SK-N-SH treated with all-trans-retinoic acid at 6 μM for 48 hours (cell line): ENCODE data around the gene TPPP.

Experiments used
- ATAC-seq: fragments of 200-7000 bp; cut with Tn5 transposase; 3 replicates; pipeline ENCODE4 v1.9.1; 2020; ENCODE audit warnings: mild to moderate bottlenecking, moderate library complexity
- BACH2 ChIP-seq: fragments of 250-450 bp; sonication (Bioruptor Pico); IDR thresholded peaks from 2 replicates; pipeline ENCODE4 v1.9.0; 2021; ENCODE audit warnings: mild to moderate bottlenecking, borderline replicate concordance
- CREB5 ChIP-seq: fragments of 250-450 bp; sonication (Bioruptor Pico); IDR thresholded peaks from 2 replicates; pipeline ENCODE4 v1.5.1; 2020; ENCODE audit warnings: low read depth, mild to moderate bottlenecking, moderate library complexity
- CSDC2 ChIP-seq: fragments of 250-450 bp; sonication (Bioruptor Pico); IDR thresholded peaks from 2 replicates; pipeline ENCODE4 v1.5.0; 2020; ENCODE audit warnings: mild to moderate bottlenecking, moderate library complexity
- ESRRG ChIP-seq: fragments of 250-450 bp; sonication (Bioruptor Pico); IDR thresholded peaks from 2 replicates; pipeline ENCODE4 v1.6.1; 2021; ENCODE audit warnings: mild to moderate bottlenecking
- GLIS3 ChIP-seq: fragments of 250-450 bp; sonication (Bioruptor Pico); IDR thresholded peaks from 2 replicates; pipeline ENCODE4 v1.5.0; 2020; ENCODE audit warnings: mild to moderate bottlenecking, moderate library complexity
- ISL1 ChIP-seq: fragments of 250-450 bp; sonication (Bioruptor Pico); IDR thresholded peaks from 2 replicates; pipeline ENCODE4 v2.1.2; 2022; ENCODE audit warnings: mild to moderate bottlenecking, moderate library complexity
- OSR1 ChIP-seq: fragments of 250-450 bp; sonication (Bioruptor Pico); IDR thresholded peaks from 2 replicates; pipeline ENCODE4 v1.8.0; 2022; ENCODE audit warnings: moderate library complexity, mild to moderate bottlenecking, inconsistent platforms
- PPARA ChIP-seq: fragments of 250-450 bp; sonication (Bioruptor Pico); IDR thresholded peaks from 2 replicates; pipeline ENCODE4 v1.5.0; 2020; ENCODE audit warnings: mild to moderate bottlenecking, borderline replicate concordance
- RARB ChIP-seq: fragments of 250-450 bp; sonication (Bioruptor Pico); IDR thresholded peaks from 2 replicates; pipeline ENCODE4 v1.8.0; 2021; ENCODE audit warnings: mild to moderate bottlenecking, moderate library complexity
- SNAI2 ChIP-seq: fragments of 250-450 bp; sonication (Bioruptor Pico); IDR thresholded peaks from 2 replicates; pipeline ENCODE4 v1.5.0; 2020; ENCODE audit warnings: mild to moderate bottlenecking, moderate library complexity
- TCF4 ChIP-seq: fragments of 250-450 bp; sonication (Bioruptor Pico); IDR thresholded peaks from 2 replicates; pipeline ENCODE4 v1.8.0; 2021; ENCODE audit warnings: mild to moderate bottlenecking, moderate library complexity, borderline replicate concordance
- TOX ChIP-seq: fragments of 250-450 bp; sonication (Bioruptor Pico); IDR thresholded peaks from 2 replicates; pipeline ENCODE4 v1.8.0; 2021; ENCODE audit warnings: mild to moderate bottlenecking, moderate library complexity, borderline replicate concordance
- ZC3H10 ChIP-seq: fragments of 250-450 bp; sonication (Bioruptor Pico); IDR thresholded peaks from 2 replicates; pipeline ENCODE4 v1.5.1; 2021; ENCODE audit warnings: mild to moderate bottlenecking, moderate library complexity
- ZFP3 ChIP-seq: fragments of 250-450 bp; sonication (Bioruptor Pico); IDR thresholded peaks from 2 replicates; pipeline ENCODE4 v1.5.0; 2020; ENCODE audit warnings: mild to moderate bottlenecking, moderate library complexity
- ZFP30 ChIP-seq: fragments of 450-650 bp; formaldehyde crosslinking; IDR thresholded peaks from 2 replicates; pipeline ENCODE4 v1.5.0; 2022; ENCODE audit warnings: mild to moderate bottlenecking, moderate library complexity
- ZNF565 ChIP-seq: fragments of 450-650 bp; formaldehyde crosslinking; conservative IDR thresholded peaks from 2 replicates; pipeline ENCODE4 v1.5.0; 2020; ENCODE audit warnings: low read depth, mild to moderate bottlenecking, moderate library complexity
- ZNF70 ChIP-seq: fragments of 450-650 bp; formaldehyde crosslinking; IDR thresholded peaks from 2 replicates; pipeline ENCODE4 v1.5.0; 2020; ENCODE audit warnings: mild to moderate bottlenecking, moderate library complexity
- ZNF8 ChIP-seq: fragments of 450-650 bp; formaldehyde crosslinking; IDR thresholded peaks from 2 replicates; pipeline ENCODE4 v1.5.0; 2020; ENCODE audit warnings: mild to moderate bottlenecking, moderate library complexity
- TF ChIP-seq, protein P1 (sequence below): fragments of 250-450 bp; sonication (Bioruptor Pico); IDR thresholded peaks from 2 replicates; pipeline ENCODE4 v1.5.0; 2020; ENCODE audit warnings: mild to moderate bottlenecking, moderate library complexity
- TF ChIP-seq, protein P2 (sequence below): fragments of 250-450 bp; sonication (Bioruptor Pico); IDR thresholded peaks from 2 replicates; pipeline ENCODE4 v1.5.1; 2021; ENCODE audit warnings: mild to moderate bottlenecking, moderate library complexity
- TF ChIP-seq, protein P3 (sequence below): fragments of 250-450 bp; sonication (Bioruptor Pico); IDR thresholded peaks from 2 replicates; pipeline ENCODE4 v1.8.0; 2021; ENCODE audit warnings: low read depth, mild to moderate bottlenecking, moderate library complexity, borderline replicate concordance
- TF ChIP-seq, protein P4 (sequence below): fragments of 250-450 bp; sonication (Bioruptor Pico); IDR thresholded peaks from 2 replicates; pipeline ENCODE4 v1.8.0; 2020; ENCODE audit warnings: mild to moderate bottlenecking, moderate library complexity, borderline replicate concordance

Gene TPPP

GRCh38 chr5:623531-623930 is 69.6 kb downstream of the TPPP start:
- ATAC-seq = no peak
- TF ChIP-seq ZFP3 (CRISPR knock-in tag) = no peak
- TF ChIP-seq GLIS3 (CRISPR knock-in tag) = no peak
- TF ChIP-seq BACH2 (CRISPR knock-in tag) = no peak
- no peak for TF ChIP-seq RARB (CRISPR knock-in tag)
- no peak for TF ChIP-seq ESRRG (CRISPR knock-in tag)
- TF ChIP-seq, protein P1, sequence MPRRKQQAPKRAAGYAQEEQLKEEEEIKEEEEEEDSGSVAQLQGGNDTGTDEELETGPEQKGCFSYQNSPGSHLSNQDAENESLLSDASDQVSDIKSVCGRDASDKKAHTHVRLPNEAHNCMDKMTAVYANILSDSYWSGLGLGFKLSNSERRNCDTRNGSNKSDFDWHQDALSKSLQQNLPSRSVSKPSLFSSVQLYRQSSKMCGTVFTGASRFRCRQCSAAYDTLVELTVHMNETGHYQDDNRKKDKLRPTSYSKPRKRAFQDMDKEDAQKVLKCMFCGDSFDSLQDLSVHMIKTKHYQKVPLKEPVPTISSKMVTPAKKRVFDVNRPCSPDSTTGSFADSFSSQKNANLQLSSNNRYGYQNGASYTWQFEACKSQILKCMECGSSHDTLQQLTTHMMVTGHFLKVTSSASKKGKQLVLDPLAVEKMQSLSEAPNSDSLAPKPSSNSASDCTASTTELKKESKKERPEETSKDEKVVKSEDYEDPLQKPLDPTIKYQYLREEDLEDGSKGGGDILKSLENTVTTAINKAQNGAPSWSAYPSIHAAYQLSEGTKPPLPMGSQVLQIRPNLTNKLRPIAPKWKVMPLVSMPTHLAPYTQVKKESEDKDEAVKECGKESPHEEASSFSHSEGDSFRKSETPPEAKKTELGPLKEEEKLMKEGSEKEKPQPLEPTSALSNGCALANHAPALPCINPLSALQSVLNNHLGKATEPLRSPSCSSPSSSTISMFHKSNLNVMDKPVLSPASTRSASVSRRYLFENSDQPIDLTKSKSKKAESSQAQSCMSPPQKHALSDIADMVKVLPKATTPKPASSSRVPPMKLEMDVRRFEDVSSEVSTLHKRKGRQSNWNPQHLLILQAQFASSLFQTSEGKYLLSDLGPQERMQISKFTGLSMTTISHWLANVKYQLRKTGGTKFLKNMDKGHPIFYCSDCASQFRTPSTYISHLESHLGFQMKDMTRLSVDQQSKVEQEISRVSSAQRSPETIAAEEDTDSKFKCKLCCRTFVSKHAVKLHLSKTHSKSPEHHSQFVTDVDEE = no peak
- no peak for TF ChIP-seq CREB5 (CRISPR knock-in tag)
- no peak for TF ChIP-seq ISL1
- TF ChIP-seq, protein P2, sequence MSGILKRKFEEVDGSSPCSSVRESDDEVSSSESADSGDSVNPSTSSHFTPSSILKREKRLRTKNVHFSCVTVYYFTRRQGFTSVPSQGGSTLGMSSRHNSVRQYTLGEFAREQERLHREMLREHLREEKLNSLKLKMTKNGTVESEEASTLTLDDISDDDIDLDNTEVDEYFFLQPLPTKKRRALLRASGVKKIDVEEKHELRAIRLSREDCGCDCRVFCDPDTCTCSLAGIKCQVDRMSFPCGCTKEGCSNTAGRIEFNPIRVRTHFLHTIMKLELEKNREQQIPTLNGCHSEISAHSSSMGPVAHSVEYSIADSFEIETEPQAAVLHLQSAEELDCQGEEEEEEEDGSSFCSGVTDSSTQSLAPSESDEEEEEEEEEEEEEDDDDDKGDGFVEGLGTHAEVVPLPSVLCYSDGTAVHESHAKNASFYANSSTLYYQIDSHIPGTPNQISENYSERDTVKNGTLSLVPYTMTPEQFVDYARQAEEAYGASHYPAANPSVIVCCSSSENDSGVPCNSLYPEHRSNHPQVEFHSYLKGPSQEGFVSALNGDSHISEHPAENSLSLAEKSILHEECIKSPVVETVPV (CRISPR knock-in tag) = no peak
- no peak for TF ChIP-seq ZC3H10 (CRISPR knock-in tag)
- TF ChIP-seq TCF4 (CRISPR knock-in tag) = no peak
- no peak for TF ChIP-seq ZNF565 (CRISPR knock-in tag)
- TF ChIP-seq, protein P3, sequence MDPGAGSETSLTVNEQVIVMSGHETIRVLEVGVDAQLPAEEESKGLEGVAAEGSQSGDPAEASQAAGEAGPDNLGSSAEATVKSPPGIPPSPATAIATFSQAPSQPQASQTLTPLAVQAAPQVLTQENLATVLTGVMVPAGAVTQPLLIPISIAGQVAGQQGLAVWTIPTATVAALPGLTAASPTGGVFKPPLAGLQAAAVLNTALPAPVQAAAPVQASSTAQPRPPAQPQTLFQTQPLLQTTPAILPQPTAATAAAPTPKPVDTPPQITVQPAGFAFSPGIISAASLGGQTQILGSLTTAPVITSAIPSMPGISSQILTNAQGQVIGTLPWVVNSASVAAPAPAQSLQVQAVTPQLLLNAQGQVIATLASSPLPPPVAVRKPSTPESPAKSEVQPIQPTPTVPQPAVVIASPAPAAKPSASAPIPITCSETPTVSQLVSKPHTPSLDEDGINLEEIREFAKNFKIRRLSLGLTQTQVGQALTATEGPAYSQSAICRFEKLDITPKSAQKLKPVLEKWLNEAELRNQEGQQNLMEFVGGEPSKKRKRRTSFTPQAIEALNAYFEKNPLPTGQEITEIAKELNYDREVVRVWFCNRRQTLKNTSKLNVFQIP (CRISPR knock-in tag) = no peak
- no peak for TF ChIP-seq OSR1
- TF ChIP-seq SNAI2 (CRISPR knock-in tag) = no peak
- no peak for TF ChIP-seq PPARA (CRISPR knock-in tag)
- no peak for TF ChIP-seq ZFP30
- TF ChIP-seq, protein P4, sequence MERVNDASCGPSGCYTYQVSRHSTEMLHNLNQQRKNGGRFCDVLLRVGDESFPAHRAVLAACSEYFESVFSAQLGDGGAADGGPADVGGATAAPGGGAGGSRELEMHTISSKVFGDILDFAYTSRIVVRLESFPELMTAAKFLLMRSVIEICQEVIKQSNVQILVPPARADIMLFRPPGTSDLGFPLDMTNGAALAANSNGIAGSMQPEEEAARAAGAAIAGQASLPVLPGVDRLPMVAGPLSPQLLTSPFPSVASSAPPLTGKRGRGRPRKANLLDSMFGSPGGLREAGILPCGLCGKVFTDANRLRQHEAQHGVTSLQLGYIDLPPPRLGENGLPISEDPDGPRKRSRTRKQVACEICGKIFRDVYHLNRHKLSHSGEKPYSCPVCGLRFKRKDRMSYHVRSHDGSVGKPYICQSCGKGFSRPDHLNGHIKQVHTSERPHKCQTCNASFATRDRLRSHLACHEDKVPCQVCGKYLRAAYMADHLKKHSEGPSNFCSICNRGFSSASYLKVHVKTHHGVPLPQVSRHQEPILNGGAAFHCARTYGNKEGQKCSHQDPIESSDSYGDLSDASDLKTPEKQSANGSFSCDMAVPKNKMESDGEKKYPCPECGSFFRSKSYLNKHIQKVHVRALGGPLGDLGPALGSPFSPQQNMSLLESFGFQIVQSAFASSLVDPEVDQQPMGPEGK (CRISPR knock-in tag) = no peak

GRCh38 chr5:622946-623522 is 70.1 kb downstream of the TPPP start:
- ATAC-seq = no peak
- TF ChIP-seq, protein P1 = no peak
- no peak for TF ChIP-seq PPARA (CRISPR knock-in tag)
- no peak for TF ChIP-seq ZNF70 (CRISPR knock-in tag)
- no peak for TF ChIP-seq CSDC2 (CRISPR knock-in tag)
- no peak for TF ChIP-seq ZNF8 (CRISPR knock-in tag)
- no peak for TF ChIP-seq TOX (CRISPR knock-in tag)
- TF ChIP-seq GLIS3 (CRISPR knock-in tag) = no peak
- no peak for TF ChIP-seq ZFP3 (CRISPR knock-in tag)
- no peak for TF ChIP-seq ZFP30
- TF ChIP-seq ZNF565 (CRISPR knock-in tag) = no peak
- TF ChIP-seq ZC3H10 (CRISPR knock-in tag) = no peak
- TF ChIP-seq TCF4 (CRISPR knock-in tag) = no peak
- TF ChIP-seq, protein P4 (CRISPR knock-in tag) = no peak
- TF ChIP-seq, protein P3 (CRISPR knock-in tag) = no peak
